CD8-positive, alpha-beta memory T cell (primary cell): ENCODE measurements around the gene ESRP2. TPM values are rescaled to one million over a fixed set of nuclear protein-coding genes. Genes with fewer than 3 reads are reported as not detected.
A peak's percentile ranks its signal among the peaks of the same experiment; 100 is the strongest.

Source experiments
- CTCF ChIA-PET: fragments of 350-600 bp; sonication (Branson Sonifier 250); formaldehyde crosslinking; loops from one replicate; lab custom pipeline; 2021; ENCODE audit warnings: antibody characterized with exemption; lab: Charles Lee
- POLR2A ChIA-PET: fragments of 350-600 bp; sonication (Branson Sonifier 250); formaldehyde crosslinking; loops from one replicate; lab custom pipeline; 2021; ENCODE audit warnings: antibody characterized with exemption; lab: Charles Lee
- DNase-seq, 5 donors: peaks; one replicate each; pipeline versions ENCODE4 v3.0.0 to v3.0.0-alpha.2; 2020 to 2022; ENCODE audit warnings: mixed read lengths in 1 of 5
- H3K27ac ChIP-seq: one replicate; pipeline ENCODE4 v1.7.0; 2013; ENCODE audit warnings: low read depth, mild to moderate bottlenecking, low read length, moderate library complexity
- H3K27me3 ChIP-seq: 2 replicates; pipeline ENCODE4 v1.7.0; 2013; ENCODE audit warnings: low read length, mild to moderate bottlenecking; ENCODE audit not compliant: insufficient read depth, poor library complexity, severe bottlenecking
- H3K36me3 ChIP-seq: 2 replicates; pipeline ENCODE4 v1.7.0; 2013; ENCODE audit warnings: mild to moderate bottlenecking, low read length, moderate library complexity; ENCODE audit not compliant: insufficient read depth
- H3K4me1 ChIP-seq: 2 replicates; pipeline ENCODE4 v1.7.0; 2013; ENCODE audit warnings: mild to moderate bottlenecking, low read length, moderate library complexity; ENCODE audit not compliant: insufficient read depth
- H3K4me3 ChIP-seq: 2 replicates; pipeline ENCODE4 v1.7.0; 2013; ENCODE audit warnings: mild to moderate bottlenecking, low read length
- H3K9me3 ChIP-seq: 2 replicates; pipeline ENCODE4 v1.7.0; 2013; ENCODE audit warnings: mild to moderate bottlenecking, low read length
- H3K27ac Mint-ChIP-seq, 8 donors: one replicate each; pipeline ENCODE4 v1.8.0; 2020 to 2021; ENCODE audit warnings: mixed read lengths in 8 of 8, mild to moderate bottlenecking in 6 of 8, inconsistent platforms in 3 of 8, moderate library complexity in 3 of 8
- H3K27me3 Mint-ChIP-seq, 2 donors: one replicate each; pipeline ENCODE4 v1.8.0; 2020 to 2021; ENCODE audit warnings: mixed read lengths in 2 of 2, mild to moderate bottlenecking in 1 of 2, moderate library complexity in 1 of 2
- H3K36me3 Mint-ChIP-seq, 3 donors: one replicate each; pipeline ENCODE4 v1.8.0; 2020 to 2021; ENCODE audit warnings: mixed read lengths in 3 of 3, inconsistent platforms in 1 of 3, mild to moderate bottlenecking in 1 of 3
- H3K4me1 Mint-ChIP-seq, 3 donors: one replicate each; pipeline ENCODE4 v1.8.0; 2020 to 2021; ENCODE audit warnings: mixed read lengths in 3 of 3, inconsistent platforms in 1 of 3, mild to moderate bottlenecking in 1 of 3
- H3K4me3 Mint-ChIP-seq, 7 donors: one replicate each; pipeline ENCODE4 v1.8.0; 2020 to 2021; ENCODE audit warnings: mixed read lengths in 7 of 7, mild to moderate bottlenecking in 6 of 7, moderate library complexity in 4 of 7, inconsistent platforms in 2 of 7
- H3K9me3 Mint-ChIP-seq, 5 donors: one replicate each; pipeline ENCODE4 v1.8.0; 2020 to 2022; ENCODE audit warnings: mixed read lengths in 5 of 5, mild to moderate bottlenecking in 3 of 5, moderate library complexity in 2 of 5, inconsistent platforms in 1 of 5
- polyA plus RNA-seq: library from polyadenylated mRNA; unstranded; fragments of 300-500 nt; fragmentation: Illumina TruSeq; gene quantifications from one replicate; pipeline ENCODE4 v1.2.3, GENCODE V29; 2021
- total RNA-seq, 2 experiments: library from RNA; stranded (reverse); gene quantifications; one replicate each; pipeline ENCODE4 v1.2.3, GENCODE V29; 2021

Gene ESRP2
- total and polyA plus RNA-seq, 3 experiments from 2014 or later: 0.11 to 0.32 (median 0.27) TPM

DNA sequence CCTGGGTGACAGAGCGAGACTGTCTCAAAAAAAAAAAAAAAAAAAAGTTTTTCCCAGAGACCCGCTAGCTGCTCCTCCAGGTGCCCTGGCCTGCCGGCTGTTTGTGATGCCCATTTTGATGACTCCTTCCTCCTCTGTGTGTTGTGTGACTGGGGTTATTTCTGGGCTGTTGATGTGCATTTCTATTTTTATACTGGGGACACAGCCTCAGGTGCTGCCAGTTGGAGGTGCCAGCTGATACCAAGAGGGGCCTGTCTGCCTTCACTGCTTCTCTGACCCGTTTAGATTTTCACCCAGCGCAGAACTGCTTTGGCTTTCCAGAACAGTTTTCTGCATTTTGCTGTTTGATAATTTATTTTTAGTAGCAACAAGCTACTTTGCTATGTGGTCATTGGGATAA, 15.9 kb upstream of the ESRP2 start:
- H3K4me3 ChIP-seq: no peak overlapping the region
- no peaks in the 10 kb centered on the region for H3K27me3 ChIP-seq
- Mint-ChIP-seq H3K4me3 (no peak overlapping the region), H3K4me1 (peaks cover under 1 to 14% (median 4%) of the 10 kb centered on the region in 3 donors), H3K36me3 (peaks cover 0 to 50% (median 6%) of the 10 kb centered on the region in 3 donors), H3K27ac (no peak overlapping the region), H3K9me3 (no peaks in the 10 kb centered on the region), H3K27me3 (peaks cover 0 to 1% of the 10 kb centered on the region in 2 donors)
- peaks cover 5% of the 10 kb centered on the region for H3K36me3 ChIP-seq
- POLR2A ChIA-PET: interaction anchor here (0.7 kb wide), 1 partner anchor 916 kb away, joined by 7 read pairs; no protein-coding TSS in a partner anchor
- no peaks in the 10 kb centered on the region for H3K9me3 ChIP-seq
- CTCF ChIA-PET: interaction anchor here (1.1 to 2.5 kb wide), 5 partner anchors 10 to 75 kb away, joined by 3 to 12 read pairs (median 8); partner anchors contain the start of gene SLC7A6
- DNase-seq: no peak
- H3K4me1 ChIP-seq: no peaks in the 10 kb centered on the region
- no peak overlapping the region for H3K27ac ChIP-seq

GRCh38 chr16:68250951-68251350, 15.0 kb upstream of the ESRP2 start:
- H3K36me3 Mint-ChIP-seq: peaks cover 0 to 44% (median 2%) of the 10 kb centered on the region in 3 donors
- Histone ChIP-seq H3K4me3 (no peak overlapping the region), H3K27me3 (no peaks in the 10 kb centered on the region), H3K27ac (no peak overlapping the region), H3K36me3 (peaks cover 5% of the 10 kb centered on the region), H3K4me1 (peaks cover 5% of the 10 kb centered on the region), H3K9me3 (no peaks in the 10 kb centered on the region)
- peak overlapping the region in 1 of 7 donors; percentile 54 for H3K4me3 Mint-ChIP-seq
- H3K4me1 Mint-ChIP-seq: peaks cover 9 to 23% (median 10%) of the 10 kb centered on the region in 3 donors
- H3K27ac Mint-ChIP-seq: no peak overlapping the region
- ChIA-PET POLR2A (interaction anchor here (0.7 kb wide), 1 partner anchor 915 kb away, joined by 7 read pairs; no protein-coding TSS in a partner anchor), CTCF (interaction anchor here (1.3 to 2.5 kb wide), 3 partner anchors 10 to 76 kb away, joined by 4 to 9 read pairs (median 8); partner anchors contain the start of gene SLC7A6)
- no peak for DNase-seq
- H3K9me3 Mint-ChIP-seq: no peaks in the 10 kb centered on the region
- H3K27me3 Mint-ChIP-seq: peaks cover 0 to 1% of the 10 kb centered on the region in 2 donors

- ChIA-PET CTCF (interaction anchor here (1.3 to 1.5 kb wide), 3 partner anchors 9 to 80 kb away, joined by 3 to 6 read pairs (median 3); no protein-coding TSS in a partner anchor), POLR2A (interaction anchor here (0.6 kb wide), 1 partner anchor 277 kb away, joined by 3 read pairs; no protein-coding TSS in a partner anchor)
- no peaks in the 10 kb centered on the region for H3K36me3 ChIP-seq
- Mint-ChIP-seq H3K27me3 (peaks cover 0 to 1% of the 10 kb centered on the region in 2 donors), H3K4me3 (peak overlapping the region in 2 of 7 donors; percentile 48 to 75), H3K27ac (peak overlapping the region in 2 of 8 donors; percentile 22 to 71), H3K9me3 (no peaks in the 10 kb centered on the region), H3K36me3 (peaks cover 0 to 38% (median 2%) of the 10 kb centered on the region in 3 donors), H3K4me1 (peaks cover 19 to 35% (median 22%) of the 10 kb centered on the region in 3 donors)
- no peak overlapping the region for H3K27ac ChIP-seq
- H3K4me1 ChIP-seq: peaks cover 16% of the 10 kb centered on the region
- DNase-seq: no peak
- H3K4me3 ChIP-seq: no peak overlapping the region
- no peaks in the 10 kb centered on the region for H3K9me3 ChIP-seq
- no peaks in the 10 kb centered on the region for H3K27me3 ChIP-seq
Measured at GRCh38 chr16:68249371-68249770, 13.4 kb upstream of the ESRP2 start.

DNA sequence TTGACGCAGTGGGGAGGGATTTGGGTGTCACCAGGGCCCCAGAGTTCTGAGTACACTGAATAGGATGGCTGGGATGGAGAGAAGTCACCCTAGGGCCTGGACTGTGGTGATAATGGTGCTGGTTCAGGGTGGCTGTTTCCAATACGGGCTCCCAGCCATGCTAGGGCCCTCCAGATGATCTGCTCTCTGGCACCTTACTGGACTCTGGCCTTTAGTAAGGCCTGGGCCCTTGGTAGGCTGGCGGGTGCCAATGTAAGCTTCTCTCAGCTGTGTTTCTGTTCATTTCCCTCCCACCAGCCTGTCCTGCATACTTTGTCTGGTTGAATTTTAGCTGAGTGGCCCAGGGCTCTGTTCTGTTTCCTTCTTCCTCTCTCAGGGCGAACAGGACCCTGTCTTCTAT, 12.0 kb upstream of the ESRP2 start:
- H3K27me3 ChIP-seq: no peaks in the 10 kb centered on the region
- H3K36me3 ChIP-seq: no peaks in the 10 kb centered on the region
- H3K4me3 ChIP-seq: no peak overlapping the region
- peaks cover 0 to 30% (median 2%) of the 10 kb centered on the region in 3 donors for H3K36me3 Mint-ChIP-seq
- no peaks in the 10 kb centered on the region for H3K9me3 ChIP-seq
- H3K4me3 Mint-ChIP-seq: peak overlapping the region in 3 of 7 donors; percentile 25 to 59 (median 40)
- no peaks in the 10 kb centered on the region for H3K27me3 Mint-ChIP-seq
- ChIA-PET POLR2A (no interaction called here), CTCF (interaction anchor here (0.7 to 1.5 kb wide), 3 partner anchors 14 to 81 kb away, joined by 3 to 6 read pairs (median 4); no protein-coding TSS in a partner anchor)
- H3K9me3 Mint-ChIP-seq: no peaks in the 10 kb centered on the region
- no peak overlapping the region for H3K27ac ChIP-seq
- peak overlapping the region in 1 of 8 donors; percentile 78 for H3K27ac Mint-ChIP-seq
- peaks cover 19% of the 10 kb centered on the region for H3K4me1 ChIP-seq
- DNase-seq: no peak
- H3K4me1 Mint-ChIP-seq: peaks cover 19 to 38% (median 25%) of the 10 kb centered on the region in 3 donors

DNA sequence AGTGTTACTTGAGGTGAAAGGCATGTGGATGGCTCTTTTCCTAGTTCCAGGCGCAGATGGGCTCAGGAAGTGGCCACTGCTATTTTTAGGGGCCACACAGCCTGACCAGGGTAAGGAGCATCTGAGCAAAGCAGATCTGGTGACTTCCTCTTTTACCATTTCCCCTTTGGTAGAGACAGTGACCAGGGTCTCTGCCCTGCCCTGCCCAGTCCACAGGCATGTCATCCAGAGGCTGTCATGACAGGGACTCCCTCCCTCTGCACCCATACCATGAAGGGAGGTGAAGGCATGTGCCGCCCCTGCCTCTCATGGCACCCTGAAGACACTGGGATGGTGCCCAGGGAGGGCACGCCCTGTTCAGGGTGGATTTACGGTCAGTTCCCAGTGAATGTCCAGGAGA, 11.5 kb upstream of the ESRP2 start:
- Mint-ChIP-seq H3K4me1 (peaks cover 19 to 38% (median 25%) of the 10 kb centered on the region in 3 donors), H3K9me3 (no peaks in the 10 kb centered on the region), H3K4me3 (peak overlapping the region in 2 of 7 donors; percentile 64 to 97), H3K27me3 (no peaks in the 10 kb centered on the region), H3K36me3 (peaks cover 0 to 29% (median 2%) of the 10 kb centered on the region in 3 donors), H3K27ac (peak overlapping the region in 1 of 8 donors; percentile 66)
- ChIA-PET CTCF (interaction anchor here (1.1 to 5.5 kb wide), 2 partner anchors 13 to 82 kb away, joined by 4 to 42 read pairs; no protein-coding TSS in a partner anchor), POLR2A (no interaction called here)
- no peaks in the 10 kb centered on the region for H3K27me3 ChIP-seq
- H3K36me3 ChIP-seq: no peaks in the 10 kb centered on the region
- peaks cover 19% of the 10 kb centered on the region for H3K4me1 ChIP-seq
- H3K27ac ChIP-seq: no peak overlapping the region
- no peaks in the 10 kb centered on the region for H3K9me3 ChIP-seq
- no peak overlapping the region for H3K4me3 ChIP-seq
- DNase-seq: no peak

DNA sequence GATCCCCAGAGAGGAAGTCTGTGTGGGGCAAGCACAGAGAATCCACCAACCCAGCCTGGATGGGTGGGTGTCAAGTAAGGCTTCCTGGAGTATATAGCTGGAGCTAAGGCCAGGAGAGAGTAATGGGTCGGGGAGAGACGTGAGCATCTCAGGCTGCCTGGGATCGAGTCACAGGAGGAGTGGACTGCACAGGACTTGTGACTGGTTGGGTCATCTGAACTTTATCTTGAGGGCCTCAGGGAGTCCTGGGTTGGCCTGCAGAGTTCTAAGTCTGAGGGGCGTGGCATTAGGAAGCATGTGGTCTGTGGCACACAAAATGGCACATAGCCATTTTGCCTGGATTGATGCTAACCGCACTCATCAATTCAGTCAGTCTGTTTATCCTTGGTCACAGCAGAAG, 10.7 kb upstream of the ESRP2 start:
- Histone ChIP-seq H3K9me3 (no peaks in the 10 kb centered on the region), H3K36me3 (no peaks in the 10 kb centered on the region), H3K4me3 (no peak overlapping the region), H3K4me1 (peaks cover 19% of the 10 kb centered on the region), H3K27ac (no peak overlapping the region), H3K27me3 (no peaks in the 10 kb centered on the region)
- Mint-ChIP-seq H3K27me3 (no peaks in the 10 kb centered on the region), H3K9me3 (no peaks in the 10 kb centered on the region), H3K36me3 (peaks cover 0 to 24% (median 2%) of the 10 kb centered on the region in 3 donors), H3K4me3 (peak overlapping the region in 6 of 7 donors; percentile 97 to 99 (median 98)), H3K27ac (peak overlapping the region in 2 of 8 donors; percentile 42 to 72), H3K4me1 (peaks cover 19 to 38% (median 23%) of the 10 kb centered on the region in 3 donors)
- no peak for DNase-seq
- POLR2A ChIA-PET: no interaction called here
- CTCF ChIA-PET: interaction anchor here (1.4 to 5.5 kb wide), 3 partner anchors 9 to 82 kb away, joined by 3 to 42 read pairs (median 18); no protein-coding TSS in a partner anchor

DNA sequence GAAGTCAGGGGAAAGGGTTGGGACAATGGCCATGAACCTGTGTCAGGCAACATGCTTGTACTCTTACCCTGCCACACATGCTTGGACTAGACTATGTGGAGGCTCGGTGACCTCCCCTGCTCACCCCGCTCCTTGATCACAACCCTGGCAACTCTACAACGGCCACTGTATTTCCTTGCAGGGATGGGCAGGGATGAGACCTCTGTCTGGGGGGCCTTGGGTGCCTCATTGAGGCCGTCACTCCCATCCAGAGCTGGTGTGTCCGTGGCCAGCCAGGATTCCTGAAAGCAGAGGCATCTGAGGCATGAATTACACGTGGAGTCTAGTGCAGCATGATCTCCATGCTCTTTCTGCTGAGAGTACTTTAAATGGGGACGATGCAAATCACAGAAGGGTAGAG, 10.2 kb upstream of the ESRP2 start:
- Histone ChIP-seq H3K36me3 (no peaks in the 10 kb centered on the region), H3K4me1 (peaks cover 19% of the 10 kb centered on the region), H3K27ac (no peak overlapping the region), H3K9me3 (no peaks in the 10 kb centered on the region), H3K4me3 (peak overlapping the region; percentile 98), H3K27me3 (no peaks in the 10 kb centered on the region)
- H3K36me3 Mint-ChIP-seq: peaks cover 0 to 22% (median 2%) of the 10 kb centered on the region in 3 donors
- no peaks in the 10 kb centered on the region for H3K9me3 Mint-ChIP-seq
- H3K27ac Mint-ChIP-seq: peak overlapping the region in 5 of 8 donors; percentile 35 to 72 (median 54)
- H3K27me3 Mint-ChIP-seq: no peaks in the 10 kb centered on the region
- peaks cover 19 to 38% (median 23%) of the 10 kb centered on the region in 3 donors for H3K4me1 Mint-ChIP-seq
- ChIA-PET CTCF (interaction anchor here (1.4 to 5.5 kb wide), 4 partner anchors 9 to 83 kb away, joined by 3 to 42 read pairs (median 13); partner anchors contain the start of gene SLC7A6), POLR2A (interaction anchor here (0.9 kb wide), 1 partner anchor 11 kb away, joined by 4 read pairs; the partner anchor contains the start of gene ESRP2)
- H3K4me3 Mint-ChIP-seq: peak overlapping the region; percentile 97 to 99 (median 98)
- DNase-seq: no peak
